ENCODE data around the gene RER1.
A peak's percentile ranks its signal among the peaks of the same experiment; 100 is the strongest.

Gene RER1

DNA sequence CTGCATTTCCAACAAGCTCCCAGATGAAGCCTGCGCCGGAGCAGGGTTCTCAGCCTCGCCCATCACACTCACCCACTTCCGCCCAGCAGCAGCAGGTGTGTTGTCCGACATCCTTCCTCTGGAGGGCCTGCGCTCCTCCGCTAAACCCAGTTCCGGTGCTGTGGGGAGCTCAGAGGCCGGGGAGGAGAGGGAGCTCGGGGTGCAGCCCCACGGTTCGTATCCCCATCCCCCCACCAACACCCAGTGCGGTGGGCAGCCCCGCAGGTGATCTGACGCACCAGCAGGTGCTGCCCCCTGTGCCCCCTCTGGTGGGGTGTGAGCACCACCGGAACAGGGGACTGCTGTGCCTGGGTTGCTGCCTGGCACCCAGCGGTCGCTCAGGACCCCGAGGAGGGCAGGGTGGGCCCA lies 24.2 kb downstream of the RER1 start:
- peaks cover 10% of the 10 kb centered on the region for H3K79me2 ChIP-seq (ENCODE audit: insufficient read depth, low read length)
- H3K27me3 ChIP-seq (ENCODE audit: insufficient read depth, low read length, poor library complexity): no peaks in the 10 kb centered on the region
- H3K4me1 ChIP-seq (ENCODE audit: insufficient read depth, low read length): peaks cover 40% of the 10 kb centered on the region
- no peak overlapping the region for H2AFZ ChIP-seq (ENCODE audit: low read depth, low read length)
- no peak overlapping the region for H3K9ac ChIP-seq (ENCODE audit: low read depth, low read length)
- no peak for TF ChIP-seq EZH2 (IDR thresholded peaks at IDR 0.05; ENCODE audit: borderline replicate concordance, low read depth, low read length, severe bottlenecking)
- TF ChIP-seq, protein P1, sequence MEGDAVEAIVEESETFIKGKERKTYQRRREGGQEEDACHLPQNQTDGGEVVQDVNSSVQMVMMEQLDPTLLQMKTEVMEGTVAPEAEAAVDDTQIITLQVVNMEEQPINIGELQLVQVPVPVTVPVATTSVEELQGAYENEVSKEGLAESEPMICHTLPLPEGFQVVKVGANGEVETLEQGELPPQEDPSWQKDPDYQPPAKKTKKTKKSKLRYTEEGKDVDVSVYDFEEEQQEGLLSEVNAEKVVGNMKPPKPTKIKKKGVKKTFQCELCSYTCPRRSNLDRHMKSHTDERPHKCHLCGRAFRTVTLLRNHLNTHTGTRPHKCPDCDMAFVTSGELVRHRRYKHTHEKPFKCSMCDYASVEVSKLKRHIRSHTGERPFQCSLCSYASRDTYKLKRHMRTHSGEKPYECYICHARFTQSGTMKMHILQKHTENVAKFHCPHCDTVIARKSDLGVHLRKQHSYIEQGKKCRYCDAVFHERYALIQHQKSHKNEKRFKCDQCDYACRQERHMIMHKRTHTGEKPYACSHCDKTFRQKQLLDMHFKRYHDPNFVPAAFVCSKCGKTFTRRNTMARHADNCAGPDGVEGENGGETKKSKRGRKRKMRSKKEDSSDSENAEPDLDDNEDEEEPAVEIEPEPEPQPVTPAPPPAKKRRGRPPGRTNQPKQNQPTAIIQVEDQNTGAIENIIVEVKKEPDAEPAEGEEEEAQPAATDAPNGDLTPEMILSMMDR (IDR thresholded peaks at IDR 0.05; ENCODE audit: borderline replicate concordance, extremely low read depth, low read length, poor library complexity, severe bottlenecking): no peak
- H3K27ac ChIP-seq (ENCODE audit: low read length): no peak overlapping the region
- no peaks in the 10 kb centered on the region; the same call in 1 of the 2 replicates for H3K36me3 ChIP-seq (ENCODE audit: insufficient read depth, low read length)
- DNase-seq: peak; percentile 44
- no peak overlapping the region for H3K4me3 ChIP-seq (ENCODE audit: low read depth in 1 of 2, low read length in 2 of 2)
- peaks cover 3% of the 10 kb centered on the region; the same call in 1 of the 2 replicates for H4K20me1 ChIP-seq (ENCODE audit: insufficient read depth, low read length)
- no peak for ATAC-seq (ENCODE audit: insufficient read depth, low read depth)
- H3K9me3 ChIP-seq (ENCODE audit: insufficient read depth, low read length, severe bottlenecking): no peaks in the 10 kb centered on the region
- no peak overlapping the region for H3K4me2 ChIP-seq (ENCODE audit: insufficient read depth, low read length)

DNA sequence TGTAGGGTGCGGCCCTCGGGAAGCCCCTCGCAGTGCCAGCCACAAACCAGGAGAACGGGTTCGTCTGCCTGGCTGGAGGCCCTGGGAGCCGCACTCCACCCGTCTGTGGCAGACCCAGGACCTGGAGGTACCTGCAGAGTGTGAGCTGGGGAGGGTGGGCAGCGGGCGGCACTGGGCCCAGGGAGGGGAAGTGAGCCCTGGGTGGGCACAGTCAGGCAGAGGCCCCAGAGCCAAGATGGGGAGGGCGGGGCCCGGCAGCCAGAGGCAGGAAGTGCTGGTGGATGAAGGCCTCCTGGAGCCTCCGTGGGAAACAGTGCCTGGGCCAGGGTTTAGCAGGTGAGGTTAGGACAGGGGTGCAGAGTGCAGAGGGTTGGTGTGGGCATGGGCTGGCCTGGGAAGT lies 24.8 kb downstream of the RER1 start:
- no peak overlapping the region for H2AFZ ChIP-seq (ENCODE audit: low read depth, low read length)

DNA sequence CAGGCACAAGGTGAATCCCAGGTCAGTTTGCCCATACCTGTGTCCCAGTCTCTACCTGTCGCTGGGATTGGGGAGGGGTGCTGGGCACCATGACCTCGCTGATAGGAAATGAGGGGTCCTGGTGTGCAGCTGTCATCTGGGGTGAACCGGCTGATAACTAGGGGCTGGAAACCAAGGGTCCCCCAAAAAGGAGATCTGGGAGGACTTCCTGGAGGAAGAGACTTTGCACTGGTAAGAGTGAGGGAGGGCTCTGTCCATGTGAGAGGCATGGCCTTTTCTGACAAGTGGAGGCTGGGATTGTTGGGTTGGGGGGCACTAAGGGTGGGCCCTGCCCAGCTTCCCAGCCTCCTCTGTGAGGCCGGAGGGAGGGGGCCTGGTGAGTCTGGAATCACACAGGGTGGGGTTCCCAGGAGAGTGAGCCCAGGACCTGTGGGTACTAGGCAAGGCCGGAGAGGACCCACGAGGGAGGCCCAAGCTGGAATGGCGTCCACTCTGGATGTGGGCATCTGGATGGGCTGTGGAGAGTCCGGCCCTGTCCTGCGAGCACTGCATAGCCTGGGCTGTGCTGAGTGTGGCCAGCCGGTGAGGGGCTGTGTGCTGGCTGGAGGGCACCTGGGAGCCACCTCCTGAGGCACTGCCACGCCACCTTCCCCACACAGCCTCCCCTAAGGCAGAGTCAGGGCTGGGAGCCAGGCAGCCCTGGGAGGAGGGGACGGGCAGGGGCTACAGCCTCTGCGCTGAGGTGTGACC lies 25.6 kb downstream of the RER1 start:
- Histone ChIP-seq H3K4me2 (ENCODE audit: insufficient read depth, low read length) (no peak overlapping the region), H3K9ac (ENCODE audit: low read depth, low read length) (no peak overlapping the region), H4K20me1 (ENCODE audit: insufficient read depth, low read length) (peaks cover 3% of the 10 kb centered on the region; the same call in 1 of the 2 replicates), H3K27ac (ENCODE audit: low read length) (no peak overlapping the region), H3K9me3 (ENCODE audit: insufficient read depth, low read length, severe bottlenecking) (no peaks in the 10 kb centered on the region), H3K79me2 (ENCODE audit: insufficient read depth, low read length) (peaks cover 3% of the 10 kb centered on the region), H2AFZ (ENCODE audit: low read depth, low read length) (no peak overlapping the region), H3K36me3 (ENCODE audit: insufficient read depth, low read length) (no peaks in the 10 kb centered on the region; the same call in 1 of the 2 replicates), H3K4me3 (ENCODE audit: low read depth in 1 of 2, low read length in 2 of 2) (no peak overlapping the region), H3K27me3 (ENCODE audit: insufficient read depth, low read length, poor library complexity) (no peaks in the 10 kb centered on the region), H3K4me1 (ENCODE audit: insufficient read depth, low read length) (peaks cover 29% of the 10 kb centered on the region)
- DNase-seq (no peak), ATAC-seq (ENCODE audit: insufficient read depth, low read depth) (no peak)
- TF ChIP-seq, protein P1 (IDR thresholded peaks at IDR 0.05; ENCODE audit: borderline replicate concordance, extremely low read depth, low read length, poor library complexity, severe bottlenecking): no peak
- TF ChIP-seq EZH2 (IDR thresholded peaks at IDR 0.05; ENCODE audit: borderline replicate concordance, low read depth, low read length, severe bottlenecking): no peak

More for the DNA sequence above, 24.8 kb downstream of the RER1 start:
- Histone ChIP-seq H3K9ac (ENCODE audit: low read depth, low read length) (no peak overlapping the region), H3K9me3 (ENCODE audit: insufficient read depth, low read length, severe bottlenecking) (no peaks in the 10 kb centered on the region), H3K36me3 (ENCODE audit: insufficient read depth, low read length) (no peaks in the 10 kb centered on the region; the same call in 1 of the 2 replicates), H3K4me1 (ENCODE audit: insufficient read depth, low read length) (peaks cover 34% of the 10 kb centered on the region), H4K20me1 (ENCODE audit: insufficient read depth, low read length) (peaks cover 3% of the 10 kb centered on the region; the same call in 1 of the 2 replicates), H3K4me2 (ENCODE audit: insufficient read depth, low read length) (no peak overlapping the region), H3K27ac (ENCODE audit: low read length) (no peak overlapping the region), H3K79me2 (ENCODE audit: insufficient read depth, low read length) (peaks cover 10% of the 10 kb centered on the region), H3K4me3 (ENCODE audit: low read depth in 1 of 2, low read length in 2 of 2) (no peak overlapping the region), H3K27me3 (ENCODE audit: insufficient read depth, low read length, poor library complexity) (no peaks in the 10 kb centered on the region)
- DNase-seq: peak; percentile 58
- ATAC-seq (ENCODE audit: insufficient read depth, low read depth): 0 out of 3 replicates have a peak, but pooled peaks have one; percentile 13
- TF ChIP-seq EZH2 (IDR thresholded peaks at IDR 0.05; ENCODE audit: borderline replicate concordance, low read depth, low read length, severe bottlenecking): no peak
- TF ChIP-seq, protein P1 (IDR thresholded peaks at IDR 0.05; ENCODE audit: borderline replicate concordance, extremely low read depth, low read length, poor library complexity, severe bottlenecking): no peak
